Upper lobe of left lung (tissue), 4 donors: ENCODE results near the gene RPL10.

Source experiments
- POLR2A ChIP-seq, 4 donors: fragments of 450-650 bp; IDR thresholded peaks; one replicate each; pipeline ENCODE4 v1.5.1; 2016 to 2017; ENCODE audit warnings: antibody characterized with exemption in 4 of 4, mild to moderate bottlenecking in 2 of 4
- POLR2AphosphoS5 ChIP-seq, 2 donors: sonication (generic); formaldehyde crosslinking; IDR thresholded peaks; one replicate each; pipeline ENCODE4 v1.5.1; 2017; ENCODE audit warnings: antibody characterized with exemption in 2 of 2
- TF ChIP-seq, protein P1 (sequence below), 6 experiments: fragments of 450-650 bp in 4 of 6; fragments of 200-600 bp in 2 of 6; sonication (generic) in 2 of 6; IDR thresholded peaks; one replicate each; pipeline ENCODE4 v1.5.1; 2016 to 2019; ENCODE audit warnings: antibody characterized with exemption in 6 of 6

DNA sequence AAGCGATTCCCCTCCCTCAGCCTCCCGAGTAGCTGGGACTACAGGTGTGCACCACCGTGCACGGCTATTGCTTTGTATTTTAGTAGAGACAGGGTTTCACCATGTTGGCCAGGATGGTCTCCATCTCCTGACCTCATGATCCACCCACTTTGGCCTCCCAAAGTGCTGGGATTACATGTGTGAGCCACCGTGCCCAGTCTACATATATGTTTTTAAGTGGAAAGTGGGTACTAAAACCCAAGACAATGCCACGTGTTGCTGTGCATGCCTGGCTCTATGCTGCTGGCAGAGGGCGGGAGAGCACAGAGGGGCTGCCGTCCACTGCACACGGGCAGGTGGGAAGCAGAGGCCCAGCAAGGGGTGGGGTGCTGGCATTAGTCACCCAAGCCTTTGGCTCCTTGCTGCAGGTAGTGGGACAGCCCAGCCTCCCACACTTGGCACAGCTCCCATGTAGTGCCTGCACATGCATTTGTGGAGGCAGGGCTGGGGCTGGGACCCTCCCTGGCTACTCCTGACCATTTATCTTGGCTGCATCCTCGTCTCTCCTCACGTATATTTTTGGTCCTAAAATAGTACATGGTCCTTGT is 15.6 kb upstream of the RPL10 start:
- TF ChIP-seq POLR2AphosphoS5 (IDR thresholded peaks at IDR 0.05), result no peak
- TF ChIP-seq, protein P1, sequence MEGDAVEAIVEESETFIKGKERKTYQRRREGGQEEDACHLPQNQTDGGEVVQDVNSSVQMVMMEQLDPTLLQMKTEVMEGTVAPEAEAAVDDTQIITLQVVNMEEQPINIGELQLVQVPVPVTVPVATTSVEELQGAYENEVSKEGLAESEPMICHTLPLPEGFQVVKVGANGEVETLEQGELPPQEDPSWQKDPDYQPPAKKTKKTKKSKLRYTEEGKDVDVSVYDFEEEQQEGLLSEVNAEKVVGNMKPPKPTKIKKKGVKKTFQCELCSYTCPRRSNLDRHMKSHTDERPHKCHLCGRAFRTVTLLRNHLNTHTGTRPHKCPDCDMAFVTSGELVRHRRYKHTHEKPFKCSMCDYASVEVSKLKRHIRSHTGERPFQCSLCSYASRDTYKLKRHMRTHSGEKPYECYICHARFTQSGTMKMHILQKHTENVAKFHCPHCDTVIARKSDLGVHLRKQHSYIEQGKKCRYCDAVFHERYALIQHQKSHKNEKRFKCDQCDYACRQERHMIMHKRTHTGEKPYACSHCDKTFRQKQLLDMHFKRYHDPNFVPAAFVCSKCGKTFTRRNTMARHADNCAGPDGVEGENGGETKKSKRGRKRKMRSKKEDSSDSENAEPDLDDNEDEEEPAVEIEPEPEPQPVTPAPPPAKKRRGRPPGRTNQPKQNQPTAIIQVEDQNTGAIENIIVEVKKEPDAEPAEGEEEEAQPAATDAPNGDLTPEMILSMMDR (IDR thresholded peaks at IDR 0.05), result no peak
- TF ChIP-seq POLR2A (IDR thresholded peaks at IDR 0.05), result no peak
